Esophagus squamous epithelium (tissue), 4 donors: ENCODE results near the gene ZNF559.

ENCODE experiments used
- POLR2A ChIP-seq, 4 donors: fragments of 450-650 bp; IDR thresholded peaks; one replicate each; pipeline ENCODE4 v1.6.1; 2017; ENCODE audit warnings: antibody characterized with exemption in 4 of 4, mild to moderate bottlenecking in 4 of 4, moderate library complexity in 3 of 4
- TF ChIP-seq, protein P1 (sequence below), 6 experiments: fragments of 450-650 bp in 4 of 6; fragments of 200-600 bp in 2 of 6; sonication (generic) in 2 of 6; IDR thresholded peaks; one replicate each; pipeline ENCODE4 v1.5.1; 2016 to 2019; ENCODE audit warnings: antibody characterized with exemption in 6 of 6, mild to moderate bottlenecking in 4 of 6, moderate library complexity in 4 of 6

DNA sequence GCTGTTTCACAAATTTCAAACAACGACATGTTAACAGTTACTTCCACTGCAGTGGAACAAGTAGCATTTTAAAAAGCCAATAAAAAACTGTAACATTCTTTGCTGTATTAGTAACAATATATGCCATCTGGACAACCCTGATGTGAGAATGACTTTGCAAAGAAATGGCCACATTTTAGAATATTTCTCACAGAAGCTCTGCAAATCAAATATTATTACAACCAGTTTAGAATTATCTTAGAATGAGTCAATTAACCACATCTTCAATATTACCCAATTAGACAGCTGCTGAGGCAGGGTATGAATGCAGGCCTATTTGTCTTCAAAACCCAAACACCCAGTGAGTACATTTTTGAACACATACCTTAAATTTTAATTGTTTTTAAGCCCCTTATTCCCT is 17.5 kb upstream of the ZNF559 start:
- TF ChIP-seq, protein P1, sequence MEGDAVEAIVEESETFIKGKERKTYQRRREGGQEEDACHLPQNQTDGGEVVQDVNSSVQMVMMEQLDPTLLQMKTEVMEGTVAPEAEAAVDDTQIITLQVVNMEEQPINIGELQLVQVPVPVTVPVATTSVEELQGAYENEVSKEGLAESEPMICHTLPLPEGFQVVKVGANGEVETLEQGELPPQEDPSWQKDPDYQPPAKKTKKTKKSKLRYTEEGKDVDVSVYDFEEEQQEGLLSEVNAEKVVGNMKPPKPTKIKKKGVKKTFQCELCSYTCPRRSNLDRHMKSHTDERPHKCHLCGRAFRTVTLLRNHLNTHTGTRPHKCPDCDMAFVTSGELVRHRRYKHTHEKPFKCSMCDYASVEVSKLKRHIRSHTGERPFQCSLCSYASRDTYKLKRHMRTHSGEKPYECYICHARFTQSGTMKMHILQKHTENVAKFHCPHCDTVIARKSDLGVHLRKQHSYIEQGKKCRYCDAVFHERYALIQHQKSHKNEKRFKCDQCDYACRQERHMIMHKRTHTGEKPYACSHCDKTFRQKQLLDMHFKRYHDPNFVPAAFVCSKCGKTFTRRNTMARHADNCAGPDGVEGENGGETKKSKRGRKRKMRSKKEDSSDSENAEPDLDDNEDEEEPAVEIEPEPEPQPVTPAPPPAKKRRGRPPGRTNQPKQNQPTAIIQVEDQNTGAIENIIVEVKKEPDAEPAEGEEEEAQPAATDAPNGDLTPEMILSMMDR (IDR thresholded peaks at IDR 0.05): no peak
- no peak for TF ChIP-seq POLR2A (IDR thresholded peaks at IDR 0.05)
